Gastroesophageal sphincter (tissue), 3 donors: ENCODE measurements around the gene NANOG.
"Not testable (repeated sequence)": the region's sequence is repeated elsewhere in the genome, so short reads cannot be mapped to it uniquely, and the experiment has no call there.

Experiments
- EP300 ChIP-seq: sonication (generic); formaldehyde crosslinking; IDR thresholded peaks from one replicate; pipeline ENCODE4 v1.6.1; 2017; ENCODE audit warnings: antibody characterized with exemption, mild to moderate bottlenecking
- POLR2A ChIP-seq, 2 donors: fragments of 450-650 bp; IDR thresholded peaks; one replicate each; pipeline ENCODE4 v1.6.1; 2017; ENCODE audit warnings: antibody characterized with exemption in 2 of 2, mild to moderate bottlenecking in 2 of 2, moderate library complexity in 1 of 2
- POLR2AphosphoS5 ChIP-seq: sonication (generic); formaldehyde crosslinking; IDR thresholded peaks from one replicate; pipeline ENCODE4 v1.6.1; 2017; ENCODE audit warnings: antibody characterized with exemption
- TF ChIP-seq, protein P1 (sequence below), 4 experiments: fragments of 200-600 bp in 2 of 4; fragments of 450-650 bp in 2 of 4; sonication (generic) in 1 of 4; IDR thresholded peaks; one replicate each; pipeline ENCODE4 v1.5.1; 2017 to 2019; ENCODE audit warnings: antibody characterized with exemption in 4 of 4, mild to moderate bottlenecking in 2 of 4, moderate library complexity in 2 of 4

DNA sequence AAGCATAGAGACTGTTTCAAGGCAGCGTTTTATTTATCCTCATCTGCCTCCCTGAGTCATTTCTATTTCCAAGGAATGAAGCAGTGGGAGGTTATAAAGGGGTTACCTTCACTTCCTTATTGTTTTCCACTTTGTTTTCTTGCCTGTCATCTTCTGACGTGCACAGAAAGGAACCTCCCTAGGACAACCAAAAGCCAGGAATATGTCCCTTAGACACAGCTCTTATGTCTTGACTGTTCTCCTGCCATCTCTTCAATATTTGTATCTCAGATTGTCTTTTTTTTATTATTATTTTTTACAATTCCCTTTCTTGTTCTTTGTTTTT lies 58.9 kb downstream of the NANOG start:
- TF ChIP-seq, protein P1, sequence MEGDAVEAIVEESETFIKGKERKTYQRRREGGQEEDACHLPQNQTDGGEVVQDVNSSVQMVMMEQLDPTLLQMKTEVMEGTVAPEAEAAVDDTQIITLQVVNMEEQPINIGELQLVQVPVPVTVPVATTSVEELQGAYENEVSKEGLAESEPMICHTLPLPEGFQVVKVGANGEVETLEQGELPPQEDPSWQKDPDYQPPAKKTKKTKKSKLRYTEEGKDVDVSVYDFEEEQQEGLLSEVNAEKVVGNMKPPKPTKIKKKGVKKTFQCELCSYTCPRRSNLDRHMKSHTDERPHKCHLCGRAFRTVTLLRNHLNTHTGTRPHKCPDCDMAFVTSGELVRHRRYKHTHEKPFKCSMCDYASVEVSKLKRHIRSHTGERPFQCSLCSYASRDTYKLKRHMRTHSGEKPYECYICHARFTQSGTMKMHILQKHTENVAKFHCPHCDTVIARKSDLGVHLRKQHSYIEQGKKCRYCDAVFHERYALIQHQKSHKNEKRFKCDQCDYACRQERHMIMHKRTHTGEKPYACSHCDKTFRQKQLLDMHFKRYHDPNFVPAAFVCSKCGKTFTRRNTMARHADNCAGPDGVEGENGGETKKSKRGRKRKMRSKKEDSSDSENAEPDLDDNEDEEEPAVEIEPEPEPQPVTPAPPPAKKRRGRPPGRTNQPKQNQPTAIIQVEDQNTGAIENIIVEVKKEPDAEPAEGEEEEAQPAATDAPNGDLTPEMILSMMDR (IDR thresholded peaks at IDR 0.05), result not testable (repeated sequence)
- not testable (repeated sequence) for TF ChIP-seq POLR2A (IDR thresholded peaks at IDR 0.05); EP300; POLR2AphosphoS5
